HepG2 (cell line): ENCODE results near the gene DAB1. TPM values are rescaled to one million over a fixed set of nuclear protein-coding genes. Genes with fewer than 3 reads are reported as not detected.
A peak's percentile ranks its signal among the peaks of the same experiment; 100 is the strongest.

ENCODE experiments used
- BCL6 ChIP-seq: IDR thresholded peaks from 2 replicates; pipeline ENCODE4 v1.6.1; 2016; ENCODE audit warnings: missing genetic modification reagents, missing compliant biosample characterization
- CBFB ChIP-seq: sonication (generic); formaldehyde crosslinking; IDR thresholded peaks from 2 replicates; pipeline ENCODE4 v1.4.0; 2020; ENCODE audit warnings: missing genetic modification reagents
- EZH2 ChIP-seq: conservative IDR thresholded peaks from 2 replicates; pipeline ENCODE4 v1.6.1; 2012; ENCODE audit warnings: mild to moderate bottlenecking, low read depth, low read length, moderate library complexity
- FOXK2 ChIP-seq: fragments of 450-650 bp; IDR thresholded peaks from 2 replicates; pipeline ENCODE4 v1.6.1; 2016
- GFI1 ChIP-seq: sonication (generic); formaldehyde crosslinking; IDR thresholded peaks from 2 replicates; pipeline ENCODE4 v1.5.0; 2020; ENCODE audit warnings: missing genetic modification reagents, mild to moderate bottlenecking, borderline replicate concordance
- MXD1 ChIP-seq: sonication (generic); formaldehyde crosslinking; IDR thresholded peaks from 2 replicates; pipeline ENCODE4 v1.4.0; 2020; ENCODE audit warnings: mild to moderate bottlenecking, missing genetic modification reagents
- REPIN1 ChIP-seq: sonication (generic); formaldehyde crosslinking; IDR thresholded peaks from 2 replicates; pipeline ENCODE4 v1.8.0; 2022; ENCODE audit warnings: missing genetic modification reagents, low read depth, mild to moderate bottlenecking, borderline replicate concordance
- SMARCE1 ChIP-seq: fragments of 450-650 bp; IDR thresholded peaks from 2 replicates; pipeline ENCODE4 v1.6.1; 2017; ENCODE audit warnings: borderline replicate concordance
- SYNCRIP ChIP-seq: fragments of 200-400 bp; formaldehyde crosslinking; IDR thresholded peaks from 2 replicates; pipeline ENCODE4 v1.6.1; 2018; ENCODE audit warnings: mild to moderate bottlenecking, low read depth, low read length; ENCODE audit not compliant: insufficient read depth
- TCF12 ChIP-seq, 2 experiments: fragments of 450-650 bp in 1 of 2; sonication (generic) in 1 of 2; formaldehyde crosslinking in 1 of 2; IDR thresholded peaks; 2 replicates each; pipeline versions ENCODE4 v1.6.1 to v1.8.0; 2017 to 2022; ENCODE audit warnings: antibody characterized with exemption in 1 of 2, mild to moderate bottlenecking in 1 of 2, missing genetic modification reagents in 1 of 2, moderate library complexity in 1 of 2
- ZBTB7A ChIP-seq: sonication (generic); formaldehyde crosslinking; IDR thresholded peaks from 2 replicates; pipeline ENCODE4 v1.8.0; 2022; ENCODE audit warnings: mild to moderate bottlenecking, missing genetic modification reagents
- ZNF572 ChIP-seq: sonication (generic); formaldehyde crosslinking; IDR thresholded peaks from 2 replicates; pipeline ENCODE4 v1.5.1; 2020; ENCODE audit warnings: mild to moderate bottlenecking, missing genetic modification reagents
- ZNF772 ChIP-seq: sonication (generic); formaldehyde crosslinking; IDR thresholded peaks from 2 replicates; pipeline ENCODE4 v1.5.0; 2020; ENCODE audit warnings: mild to moderate bottlenecking, missing genetic modification reagents
- polyA plus RNA-seq, 8 experiments: library from polyadenylated mRNA; depleted of rRNA in 3 of 8; stranded (reverse) in 7 of 8; unstranded in 1 of 8; fragments of >200 nt; fragmentation: Illumina TruSeq in 4 of 8; extraction: Trizol in 4 of 8; gene quantifications; 2 replicates each; pipeline versions ENCODE4 v1.2.1 to v1.2.3, GENCODE V29; 2011 to 2016; ENCODE audit warnings: low read depth in 4 of 8, missing spikeins in 1 of 8, mixed read lengths in 1 of 8; ENCODE audit not compliant: insufficient read depth in 1 of 8
- total RNA-seq, 5 experiments: library from RNA; depleted of rRNA; stranded (reverse); fragments of >200 nt; fragmentation: Illumina TruSeq; extraction: Trizol; gene quantifications; 2 replicates each; pipeline ENCODE4 v1.2.3, GENCODE V29; 2016; ENCODE audit warnings: low read depth in 1 of 5
- TF ChIP-seq, protein P1 (sequence below): IDR thresholded peaks from 2 replicates; pipeline ENCODE4 v1.6.1; 2016; ENCODE audit warnings: low read depth, control low read depth
- TF ChIP-seq, protein P2 (sequence below): sonication (generic); formaldehyde crosslinking; conservative IDR thresholded peaks from 2 replicates; pipeline ENCODE4 v1.8.0; 2022; ENCODE audit warnings: mild to moderate bottlenecking, moderate library complexity, missing genetic modification reagents
- TF ChIP-seq, protein P3 (sequence below): sonication (generic); formaldehyde crosslinking; IDR thresholded peaks from 2 replicates; pipeline ENCODE4 v1.4.0; 2020; ENCODE audit warnings: mild to moderate bottlenecking, missing genetic modification reagents
- TF ChIP-seq, protein P4 (sequence below): sonication (generic); formaldehyde crosslinking; IDR thresholded peaks from 2 replicates; pipeline ENCODE4 v1.4.0; 2020; ENCODE audit warnings: missing genetic modification reagents, mild to moderate bottlenecking, borderline replicate concordance
- TF ChIP-seq, protein P5 (sequence below): sonication (generic); formaldehyde crosslinking; IDR thresholded peaks from 2 replicates; pipeline ENCODE4 v1.8.0; 2022; ENCODE audit warnings: missing genetic modification reagents, mild to moderate bottlenecking, moderate library complexity, borderline replicate concordance
- TF ChIP-seq, protein P6 (sequence below): sonication (generic); formaldehyde crosslinking; IDR thresholded peaks from 2 replicates; pipeline ENCODE4 v1.5.0; 2020; ENCODE audit warnings: missing genetic modification reagents

Gene DAB1
- total and polyA plus RNA-seq, 2 of the 13 experiments (the other 11 are each of a cell fraction or from before 2014, with no cell fraction given), result 0.04 to 0.13 TPM

- TF ChIP-seq, protein P1, sequence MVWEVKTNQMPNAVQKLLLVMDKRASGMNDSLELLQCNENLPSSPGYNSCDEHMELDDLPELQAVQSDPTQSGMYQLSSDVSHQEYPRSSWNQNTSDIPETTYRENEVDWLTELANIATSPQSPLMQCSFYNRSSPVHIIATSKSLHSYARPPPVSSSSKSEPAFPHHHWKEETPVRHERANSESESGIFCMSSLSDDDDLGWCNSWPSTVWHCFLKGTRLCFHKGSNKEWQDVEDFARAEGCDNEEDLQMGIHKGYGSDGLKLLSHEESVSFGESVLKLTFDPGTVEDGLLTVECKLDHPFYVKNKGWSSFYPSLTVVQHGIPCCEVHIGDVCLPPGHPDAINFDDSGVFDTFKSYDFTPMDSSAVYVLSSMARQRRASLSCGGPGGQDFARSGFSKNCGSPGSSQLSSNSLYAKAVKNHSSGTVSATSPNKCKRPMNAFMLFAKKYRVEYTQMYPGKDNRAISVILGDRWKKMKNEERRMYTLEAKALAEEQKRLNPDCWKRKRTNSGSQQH, result no peak
- TF ChIP-seq REPIN1 (CRISPR knock-in tag) (no peak), FOXK2 (no peak), CBFB (CRISPR knock-in tag) (no peak), ZNF772 (CRISPR knock-in tag) (no peak), SYNCRIP (no peak), ZBTB7A (CRISPR knock-in tag) (no peak), GFI1 (0 out of 2 replicates have a peak, but pooled peaks have one; percentile 34), EZH2 (no peak), ZNF572 (CRISPR knock-in tag) (no peak), MXD1 (CRISPR knock-in tag) (no peak), TCF12 (IDR thresholded peaks at IDR 0.05) (no peak), TCF12 (CRISPR knock-in tag; IDR thresholded peaks at IDR 0.05) (no peak), BCL6 (peak; percentile 84), SMARCE1 (no peak)
- TF ChIP-seq, protein P2, sequence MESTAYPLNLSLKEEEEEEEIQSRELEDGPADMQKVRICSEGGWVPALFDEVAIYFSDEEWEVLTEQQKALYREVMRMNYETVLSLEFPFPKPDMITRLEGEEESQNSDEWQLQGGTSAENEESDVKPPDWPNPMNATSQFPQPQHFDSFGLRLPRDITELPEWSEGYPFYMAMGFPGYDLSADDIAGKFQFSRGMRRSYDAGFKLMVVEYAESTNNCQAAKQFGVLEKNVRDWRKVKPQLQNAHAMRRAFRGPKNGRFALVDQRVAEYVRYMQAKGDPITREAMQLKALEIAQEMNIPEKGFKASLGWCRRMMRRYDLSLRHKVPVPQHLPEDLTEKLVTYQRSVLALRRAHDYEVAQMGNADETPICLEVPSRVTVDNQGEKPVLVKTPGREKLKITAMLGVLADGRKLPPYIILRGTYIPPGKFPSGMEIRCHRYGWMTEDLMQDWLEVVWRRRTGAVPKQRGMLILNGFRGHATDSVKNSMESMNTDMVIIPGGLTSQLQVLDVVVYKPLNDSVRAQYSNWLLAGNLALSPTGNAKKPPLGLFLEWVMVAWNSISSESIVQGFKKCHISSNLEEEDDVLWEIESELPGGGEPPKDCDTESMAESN (CRISPR knock-in tag), result no peak
- TF ChIP-seq, protein P3, sequence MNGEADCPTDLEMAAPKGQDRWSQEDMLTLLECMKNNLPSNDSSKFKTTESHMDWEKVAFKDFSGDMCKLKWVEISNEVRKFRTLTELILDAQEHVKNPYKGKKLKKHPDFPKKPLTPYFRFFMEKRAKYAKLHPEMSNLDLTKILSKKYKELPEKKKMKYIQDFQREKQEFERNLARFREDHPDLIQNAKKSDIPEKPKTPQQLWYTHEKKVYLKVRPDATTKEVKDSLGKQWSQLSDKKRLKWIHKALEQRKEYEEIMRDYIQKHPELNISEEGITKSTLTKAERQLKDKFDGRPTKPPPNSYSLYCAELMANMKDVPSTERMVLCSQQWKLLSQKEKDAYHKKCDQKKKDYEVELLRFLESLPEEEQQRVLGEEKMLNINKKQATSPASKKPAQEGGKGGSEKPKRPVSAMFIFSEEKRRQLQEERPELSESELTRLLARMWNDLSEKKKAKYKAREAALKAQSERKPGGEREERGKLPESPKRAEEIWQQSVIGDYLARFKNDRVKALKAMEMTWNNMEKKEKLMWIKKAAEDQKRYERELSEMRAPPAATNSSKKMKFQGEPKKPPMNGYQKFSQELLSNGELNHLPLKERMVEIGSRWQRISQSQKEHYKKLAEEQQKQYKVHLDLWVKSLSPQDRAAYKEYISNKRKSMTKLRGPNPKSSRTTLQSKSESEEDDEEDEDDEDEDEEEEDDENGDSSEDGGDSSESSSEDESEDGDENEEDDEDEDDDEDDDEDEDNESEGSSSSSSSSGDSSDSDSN (CRISPR knock-in tag), result no peak
- TF ChIP-seq, protein P4, sequence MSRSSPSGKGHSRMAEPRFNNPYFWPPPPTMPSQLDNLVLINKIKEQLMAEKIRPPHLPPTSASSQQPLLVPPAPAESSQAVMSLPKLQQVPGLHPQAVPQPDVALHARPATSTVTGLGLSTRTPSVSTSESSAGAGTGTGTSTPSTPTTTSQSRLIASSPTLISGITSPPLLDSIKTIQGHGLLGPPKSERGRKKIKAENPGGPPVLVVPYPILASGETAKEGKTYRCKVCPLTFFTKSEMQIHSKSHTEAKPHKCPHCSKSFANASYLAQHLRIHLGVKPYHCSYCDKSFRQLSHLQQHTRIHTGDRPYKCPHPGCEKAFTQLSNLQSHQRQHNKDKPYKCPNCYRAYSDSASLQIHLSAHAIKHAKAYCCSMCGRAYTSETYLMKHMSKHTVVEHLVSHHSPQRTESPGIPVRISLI, result peak; percentile 88; the same call in 1 of the 2 replicates
- TF ChIP-seq, protein P5, sequence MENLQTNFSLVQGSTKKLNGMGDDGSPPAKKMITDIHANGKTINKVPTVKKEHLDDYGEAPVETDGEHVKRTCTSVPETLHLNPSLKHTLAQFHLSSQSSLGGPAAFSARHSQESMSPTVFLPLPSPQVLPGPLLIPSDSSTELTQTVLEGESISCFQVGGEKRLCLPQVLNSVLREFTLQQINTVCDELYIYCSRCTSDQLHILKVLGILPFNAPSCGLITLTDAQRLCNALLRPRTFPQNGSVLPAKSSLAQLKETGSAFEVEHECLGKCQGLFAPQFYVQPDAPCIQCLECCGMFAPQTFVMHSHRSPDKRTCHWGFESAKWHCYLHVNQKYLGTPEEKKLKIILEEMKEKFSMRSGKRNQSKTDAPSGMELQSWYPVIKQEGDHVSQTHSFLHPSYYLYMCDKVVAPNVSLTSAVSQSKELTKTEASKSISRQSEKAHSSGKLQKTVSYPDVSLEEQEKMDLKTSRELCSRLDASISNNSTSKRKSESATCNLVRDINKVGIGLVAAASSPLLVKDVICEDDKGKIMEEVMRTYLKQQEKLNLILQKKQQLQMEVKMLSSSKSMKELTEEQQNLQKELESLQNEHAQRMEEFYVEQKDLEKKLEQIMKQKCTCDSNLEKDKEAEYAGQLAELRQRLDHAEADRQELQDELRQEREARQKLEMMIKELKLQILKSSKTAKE (CRISPR knock-in tag), result no peak
- TF ChIP-seq, protein P6, sequence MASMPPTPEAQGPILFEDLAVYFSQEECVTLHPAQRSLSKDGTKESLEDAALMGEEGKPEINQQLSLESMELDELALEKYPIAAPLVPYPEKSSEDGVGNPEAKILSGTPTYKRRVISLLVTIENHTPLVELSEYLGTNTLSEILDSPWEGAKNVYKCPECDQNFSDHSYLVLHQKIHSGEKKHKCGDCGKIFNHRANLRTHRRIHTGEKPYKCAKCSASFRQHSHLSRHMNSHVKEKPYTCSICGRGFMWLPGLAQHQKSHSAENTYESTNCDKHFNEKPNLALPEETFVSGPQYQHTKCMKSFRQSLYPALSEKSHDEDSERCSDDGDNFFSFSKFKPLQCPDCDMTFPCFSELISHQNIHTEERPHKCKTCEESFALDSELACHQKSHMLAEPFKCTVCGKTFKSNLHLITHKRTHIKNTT (CRISPR knock-in tag), result no peak
These were observed 438.0 kb downstream of the DAB1 start (continued) for GRCh38 chr1:56985857-56986256.
